ENCODE results near the gene RENBP. TPM values are rescaled to one million over a fixed set of nuclear protein-coding genes. Genes with fewer than 3 reads are reported as not detected.

RENBP gene
- total and polyA plus RNA-seq, 2 of the 13 experiments (the other 11 are each of a cell fraction or from before 2014, with no cell fraction given), result 1.4 to 2.6 TPM

DNA sequence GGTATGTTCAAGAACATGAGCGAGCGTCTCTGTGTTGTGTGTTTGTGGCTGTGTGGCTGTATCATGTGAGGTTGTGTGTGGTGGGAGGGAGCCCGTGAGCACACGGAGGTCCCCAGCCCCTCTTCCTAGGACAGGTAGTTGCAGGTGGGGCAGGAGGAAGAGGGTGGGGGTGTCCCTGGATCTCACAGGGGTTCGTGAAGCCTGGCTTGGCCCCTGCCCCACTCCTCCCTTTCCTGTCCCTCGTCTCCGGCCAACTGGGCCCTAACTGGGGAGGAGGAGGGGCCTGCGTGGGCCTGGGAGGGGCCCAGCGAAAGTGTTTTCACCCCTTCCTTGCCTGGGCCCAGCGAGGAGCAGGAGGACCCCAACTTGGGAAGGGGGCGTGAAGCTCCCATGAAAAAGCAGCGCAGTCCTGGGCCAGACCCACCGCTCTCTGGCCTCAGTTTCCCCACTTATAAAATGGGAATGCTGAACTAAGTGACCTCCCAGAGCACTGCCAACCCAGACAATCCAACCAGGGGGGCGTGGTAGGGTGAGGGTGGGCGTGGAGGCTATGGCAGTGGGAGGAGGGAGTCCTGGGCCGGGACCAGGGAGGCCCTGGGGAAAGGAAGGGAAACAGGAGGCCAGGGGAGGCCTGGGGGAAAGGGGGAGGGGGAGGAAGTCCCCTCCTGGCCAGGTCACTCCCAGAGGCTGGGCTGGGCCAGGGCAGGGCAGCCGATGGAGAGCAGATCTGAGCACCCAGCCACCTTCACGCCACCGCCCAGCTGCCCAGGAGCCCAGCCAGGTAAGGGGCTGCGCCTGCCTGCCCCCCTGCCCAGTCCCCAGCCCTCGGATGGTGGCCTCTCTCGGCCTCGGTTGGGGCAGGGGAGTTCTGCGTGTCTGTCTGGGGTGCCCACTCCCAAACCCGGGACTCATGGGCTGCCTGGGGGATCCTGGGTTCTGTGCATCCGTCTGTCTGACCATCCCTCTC, 40.2 kb downstream of the RENBP start, which contains the start of gene AVPR2 (continued):
- TF ChIP-seq, protein P1, sequence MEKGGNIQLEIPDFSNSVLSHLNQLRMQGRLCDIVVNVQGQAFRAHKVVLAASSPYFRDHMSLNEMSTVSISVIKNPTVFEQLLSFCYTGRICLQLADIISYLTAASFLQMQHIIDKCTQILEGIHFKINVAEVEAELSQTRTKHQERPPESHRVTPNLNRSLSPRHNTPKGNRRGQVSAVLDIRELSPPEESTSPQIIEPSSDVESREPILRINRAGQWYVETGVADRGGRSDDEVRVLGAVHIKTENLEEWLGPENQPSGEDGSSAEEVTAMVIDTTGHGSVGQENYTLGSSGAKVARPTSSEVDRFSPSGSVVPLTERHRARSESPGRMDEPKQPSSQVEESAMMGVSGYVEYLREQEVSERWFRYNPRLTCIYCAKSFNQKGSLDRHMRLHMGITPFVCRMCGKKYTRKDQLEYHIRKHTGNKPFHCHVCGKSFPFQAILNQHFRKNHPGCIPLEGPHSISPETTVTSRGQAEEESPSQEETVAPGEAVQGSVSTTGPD (CRISPR knock-in tag; IDR thresholded peaks at IDR 0.05), result no peak
- TF ChIP-seq, protein P2, sequence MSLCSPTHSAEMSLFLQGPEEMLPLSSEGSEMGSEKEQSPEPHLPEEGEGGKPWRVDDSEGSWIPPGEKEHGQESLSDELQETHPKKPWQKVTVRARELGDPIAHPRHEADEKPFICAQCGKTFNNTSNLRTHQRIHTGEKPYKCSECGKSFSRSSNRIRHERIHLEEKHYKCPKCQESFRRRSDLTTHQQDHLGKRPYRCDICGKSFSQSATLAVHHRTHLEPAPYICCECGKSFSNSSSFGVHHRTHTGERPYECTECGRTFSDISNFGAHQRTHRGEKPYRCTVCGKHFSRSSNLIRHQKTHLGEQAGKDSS (CRISPR knock-in tag; IDR thresholded peaks at IDR 0.05; ENCODE audit: borderline replicate concordance, low read depth), result no peak
- TF ChIP-seq MIXL1 (CRISPR knock-in tag; IDR thresholded peaks at IDR 0.05), result no peak
- TF ChIP-seq ZNF775 (CRISPR knock-in tag; IDR thresholded peaks at IDR 0.05; ENCODE audit: borderline replicate concordance), result no peak
- no peak for TF ChIP-seq FOSL1 (CRISPR knock-in tag; IDR thresholded peaks at IDR 0.05; ENCODE audit: borderline replicate concordance)
- no peak for TF ChIP-seq ISL2 (CRISPR knock-in tag; IDR thresholded peaks at IDR 0.05)
- no peak for TF ChIP-seq ZNF367 (CRISPR knock-in tag; IDR thresholded peaks at IDR 0.05; ENCODE audit: borderline replicate concordance)
- no peak for TF ChIP-seq ZNF383 (CRISPR knock-in tag; IDR thresholded peaks at IDR 0.05; ENCODE audit: borderline replicate concordance)
- TF ChIP-seq, protein P3, sequence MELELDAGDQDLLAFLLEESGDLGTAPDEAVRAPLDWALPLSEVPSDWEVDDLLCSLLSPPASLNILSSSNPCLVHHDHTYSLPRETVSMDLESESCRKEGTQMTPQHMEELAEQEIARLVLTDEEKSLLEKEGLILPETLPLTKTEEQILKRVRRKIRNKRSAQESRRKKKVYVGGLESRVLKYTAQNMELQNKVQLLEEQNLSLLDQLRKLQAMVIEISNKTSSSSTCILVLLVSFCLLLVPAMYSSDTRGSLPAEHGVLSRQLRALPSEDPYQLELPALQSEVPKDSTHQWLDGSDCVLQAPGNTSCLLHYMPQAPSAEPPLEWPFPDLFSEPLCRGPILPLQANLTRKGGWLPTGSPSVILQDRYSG (CRISPR knock-in tag; IDR thresholded peaks at IDR 0.05), result no peak
- no peak for TF ChIP-seq ZBTB3 (CRISPR knock-in tag; IDR thresholded peaks at IDR 0.05; ENCODE audit: borderline replicate concordance, low read depth)
- TF ChIP-seq ZNF891 (CRISPR knock-in tag; IDR thresholded peaks at IDR 0.05), result no peak
- TF ChIP-seq, protein P4, sequence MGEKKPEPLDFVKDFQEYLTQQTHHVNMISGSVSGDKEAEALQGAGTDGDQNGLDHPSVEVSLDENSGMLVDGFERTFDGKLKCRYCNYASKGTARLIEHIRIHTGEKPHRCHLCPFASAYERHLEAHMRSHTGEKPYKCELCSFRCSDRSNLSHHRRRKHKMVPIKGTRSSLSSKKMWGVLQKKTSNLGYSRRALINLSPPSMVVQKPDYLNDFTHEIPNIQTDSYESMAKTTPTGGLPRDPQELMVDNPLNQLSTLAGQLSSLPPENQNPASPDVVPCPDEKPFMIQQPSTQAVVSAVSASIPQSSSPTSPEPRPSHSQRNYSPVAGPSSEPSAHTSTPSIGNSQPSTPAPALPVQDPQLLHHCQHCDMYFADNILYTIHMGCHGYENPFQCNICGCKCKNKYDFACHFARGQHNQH (CRISPR knock-in tag; IDR thresholded peaks at IDR 0.05), result no peak

Data from HepG2 (cell line).